Tibial artery (tissue), 4 donors: ENCODE measurements around the gene PLIN1.
A peak's percentile ranks its signal among the peaks of the same experiment; 100 is the strongest.

Experiments
- DNase-seq, 2 donors: peaks; one replicate each; pipeline ENCODE4 v3.0.0-alpha.2; 2019
- H3K27ac ChIP-seq, 2 donors: fragments of 200-600 bp; sonication (generic) in 1 of 2; 1 replicate in 1 of 2; 2 replicates in 1 of 2; pipeline ENCODE4 v1.5.1; 2018 to 2019; ENCODE audit warnings: mild to moderate bottlenecking in 1 of 2
- H3K27me3 ChIP-seq, 2 donors: fragments of 200-600 bp; sonication (generic) in 1 of 2; one replicate each; pipeline versions ENCODE4 v1.5.1 to v1.6.0; 2016 to 2019
- H3K36me3 ChIP-seq, 3 donors: fragments of 200-600 bp; sonication (generic) in 2 of 3; one replicate each; pipeline ENCODE4 v1.5.1; 2016 to 2019; ENCODE audit warnings: mild to moderate bottlenecking in 2 of 3
- H3K4me1 ChIP-seq, 4 donors: fragments of 200-600 bp; sonication (generic) in 2 of 4; 1 replicate in 3 of 4; 2 replicates in 1 of 4; pipeline ENCODE4 v1.5.1; 2016 to 2019
- H3K4me3 ChIP-seq, 2 donors: fragments of 200-600 bp; sonication (generic) in 1 of 2; 1 replicate in 1 of 2; 2 replicates in 1 of 2; pipeline ENCODE4 v1.5.1; 2018 to 2019; ENCODE audit warnings: mild to moderate bottlenecking in 2 of 2
- H3K9me3 ChIP-seq, 3 donors: fragments of 200-600 bp; sonication (generic) in 1 of 3; one replicate each; pipeline ENCODE4 v1.5.1; 2016 to 2019
- CTCF ChIP-seq, 2 experiments: fragments of 200-600 bp in 1 of 2; fragments of 450-650 bp in 1 of 2; IDR thresholded peaks; one replicate each; pipeline ENCODE4 v1.5.1; 2017 to 2019; ENCODE audit warnings: antibody characterized with exemption in 2 of 2, mild to moderate bottlenecking in 1 of 2, moderate library complexity in 1 of 2
- intact Hi-C: fragments of 100-400 bp; cut with DNase I; formaldehyde crosslinking; loops from one replicate; pipeline ENCODE4 v1.15.0; 2023; ENCODE audit warnings: low total_unique reads

Gene PLIN1

GRCh38 chr15:89623165-89623564 lies 56.0 kb downstream of the PLIN1 start:
- DNase-seq = no peak
- H3K4me3 ChIP-seq = no peak overlapping the region
- no peak for TF ChIP-seq CTCF (IDR thresholded peaks at IDR 0.05)
- H3K9me3 ChIP-seq = no peaks in the 10 kb centered on the region
- intact Hi-C loops = no loop called here
- H3K36me3 ChIP-seq = peaks cover 0 to 35% (median 21%) of the 10 kb centered on the region in 3 donors
- no peaks in the 10 kb centered on the region for H3K27me3 ChIP-seq
- peaks cover 0 to 14% (median 0%) of the 10 kb centered on the region in 4 donors for H3K4me1 ChIP-seq
- peak overlapping the region in 1 of 2 donors; percentile 28 for H3K27ac ChIP-seq

GRCh38 chr15:89621547-89621946 lies 57.6 kb downstream of the PLIN1 start:
- TF ChIP-seq CTCF (IDR thresholded peaks at IDR 0.05) = no peak
- Histone ChIP-seq H3K27ac (no peak overlapping the region), H3K9me3 (no peaks in the 10 kb centered on the region), H3K36me3 (peaks cover 0 to 19% (median 5%) of the 10 kb centered on the region in 3 donors), H3K4me1 (peaks cover 0 to 14% (median 0%) of the 10 kb centered on the region in 4 donors), H3K27me3 (no peaks in the 10 kb centered on the region), H3K4me3 (no peak overlapping the region)
- no peak for DNase-seq
- intact Hi-C loops = no loop called here

GRCh38 chr15:89616228-89616627 lies 62.9 kb downstream of the PLIN1 start:
- H3K36me3 ChIP-seq = no peaks in the 10 kb centered on the region
- H3K27ac ChIP-seq = no peak overlapping the region
- no peak for TF ChIP-seq CTCF (IDR thresholded peaks at IDR 0.05)
- no peak for DNase-seq
- H3K4me1 ChIP-seq = no peaks in the 10 kb centered on the region
- intact Hi-C loops = no loop called here
- H3K9me3 ChIP-seq = peaks cover 0 to 13% (median 10%) of the 10 kb centered on the region in 3 donors
- no peaks in the 10 kb centered on the region for H3K27me3 ChIP-seq
- no peak overlapping the region for H3K4me3 ChIP-seq

- intact Hi-C loops = no loop called here
- H3K36me3 ChIP-seq = no peaks in the 10 kb centered on the region
- H3K27ac ChIP-seq = no peak overlapping the region
- TF ChIP-seq CTCF (IDR thresholded peaks at IDR 0.05) = no peak
- no peak overlapping the region for H3K4me3 ChIP-seq
- peaks cover 0 to 13% (median 12%) of the 10 kb centered on the region in 3 donors for H3K9me3 ChIP-seq
- no peak for DNase-seq
- H3K4me1 ChIP-seq = no peaks in the 10 kb centered on the region
- no peaks in the 10 kb centered on the region for H3K27me3 ChIP-seq
These were observed 64.0 kb downstream of the PLIN1 start for GRCh38 chr15:89615135-89615534.
